Mammary epithelial cell (primary cell): ENCODE measurements around the gene CFH.

Source experiments
- CTCF ChIP-seq, 2 donors: IDR thresholded peaks in 1 of 2; conservative IDR thresholded peaks in 1 of 2; 2 replicates each; pipeline ENCODE4 v1.5.1; 2011 to 2012; ENCODE audit warnings: inconsistent platforms in 2 of 2, low read length in 2 of 2, mild to moderate bottlenecking in 2 of 2, control low read depth in 1 of 2, low read depth in 1 of 2; ENCODE audit not compliant: insufficient read depth in 1 of 2; ENCODE audit errors: extremely low read depth in 1 of 2
- EZH2 ChIP-seq: IDR thresholded peaks from 2 replicates; pipeline ENCODE4 v1.6.1; 2012; ENCODE audit warnings: low read length, inconsistent platforms, borderline replicate concordance

- TF ChIP-seq CTCF (conservative IDR thresholded peaks at IDR 0.05 in 1 of 2, IDR thresholded peaks at IDR 0.05 in 1 of 2; ENCODE audit: extremely low read depth in 1 of 2, insufficient read depth in 1 of 2, low read depth in 1 of 2, low read length in 2 of 2) (no peak), EZH2 (no peak)
Measured at GRCh38 chr1:196734460-196734859, 82.6 kb downstream of the CFH start.
